Measurements from ENCODE around the gene CSNK1A1. TPM values are rescaled to one million over a fixed set of nuclear protein-coding genes. Genes with fewer than 3 reads are reported as not detected.

The CSNK1A1 gene
- polyA plus RNA-seq, 1 donor from 2014 or later: 217 TPM

GRCh38 chr5:149580808-149581191 is 29.6 kb upstream of the CSNK1A1 start:
- H3K4me2 ChIP-seq (ENCODE audit: low read length): no peak overlapping the region
- no peak overlapping the region for H3K27ac ChIP-seq (ENCODE audit: low read length)
- H3F3A ChIP-seq (ENCODE audit: insufficient read depth, low read length, poor library complexity, severe bottlenecking): no peaks in the 10 kb centered on the region
- no peaks in the 10 kb centered on the region for H3K36me3 ChIP-seq (ENCODE audit: insufficient read depth, low read length)
- H4K20me1 ChIP-seq (ENCODE audit: insufficient read depth): no peaks in the 10 kb centered on the region
- no peak overlapping the region for H2AFZ ChIP-seq (ENCODE audit: low read depth, low read length)
- H3K9me3 ChIP-seq (ENCODE audit: low read length): no peaks in the 10 kb centered on the region
- H3K79me2 ChIP-seq (replicated peaks; ENCODE audit: insufficient read depth, low read length): no peaks in the 10 kb centered on the region
- H3K4me3 ChIP-seq (ENCODE audit: low read length): peak overlapping the region; percentile 57
- H3K27me3 ChIP-seq (ENCODE audit: insufficient read depth, low read depth, low read length): peaks cover 21% of the 10 kb centered on the region
- H3K9me2 ChIP-seq (ENCODE audit: insufficient read depth, low read length): no peaks in the 10 kb centered on the region
- H3K9ac ChIP-seq (ENCODE audit: low read length): peak overlapping the region; percentile 36
- TF ChIP-seq TAF1 (IDR thresholded peaks at IDR 0.05; ENCODE audit: low read depth) (no peak), MXI1 (conservative IDR thresholded peaks at IDR 0.05; ENCODE audit: poor library complexity, severe bottlenecking) (no peak), POLR2AphosphoS5 (IDR thresholded peaks at IDR 0.05) (no peak)
- TF ChIP-seq, protein P1, sequence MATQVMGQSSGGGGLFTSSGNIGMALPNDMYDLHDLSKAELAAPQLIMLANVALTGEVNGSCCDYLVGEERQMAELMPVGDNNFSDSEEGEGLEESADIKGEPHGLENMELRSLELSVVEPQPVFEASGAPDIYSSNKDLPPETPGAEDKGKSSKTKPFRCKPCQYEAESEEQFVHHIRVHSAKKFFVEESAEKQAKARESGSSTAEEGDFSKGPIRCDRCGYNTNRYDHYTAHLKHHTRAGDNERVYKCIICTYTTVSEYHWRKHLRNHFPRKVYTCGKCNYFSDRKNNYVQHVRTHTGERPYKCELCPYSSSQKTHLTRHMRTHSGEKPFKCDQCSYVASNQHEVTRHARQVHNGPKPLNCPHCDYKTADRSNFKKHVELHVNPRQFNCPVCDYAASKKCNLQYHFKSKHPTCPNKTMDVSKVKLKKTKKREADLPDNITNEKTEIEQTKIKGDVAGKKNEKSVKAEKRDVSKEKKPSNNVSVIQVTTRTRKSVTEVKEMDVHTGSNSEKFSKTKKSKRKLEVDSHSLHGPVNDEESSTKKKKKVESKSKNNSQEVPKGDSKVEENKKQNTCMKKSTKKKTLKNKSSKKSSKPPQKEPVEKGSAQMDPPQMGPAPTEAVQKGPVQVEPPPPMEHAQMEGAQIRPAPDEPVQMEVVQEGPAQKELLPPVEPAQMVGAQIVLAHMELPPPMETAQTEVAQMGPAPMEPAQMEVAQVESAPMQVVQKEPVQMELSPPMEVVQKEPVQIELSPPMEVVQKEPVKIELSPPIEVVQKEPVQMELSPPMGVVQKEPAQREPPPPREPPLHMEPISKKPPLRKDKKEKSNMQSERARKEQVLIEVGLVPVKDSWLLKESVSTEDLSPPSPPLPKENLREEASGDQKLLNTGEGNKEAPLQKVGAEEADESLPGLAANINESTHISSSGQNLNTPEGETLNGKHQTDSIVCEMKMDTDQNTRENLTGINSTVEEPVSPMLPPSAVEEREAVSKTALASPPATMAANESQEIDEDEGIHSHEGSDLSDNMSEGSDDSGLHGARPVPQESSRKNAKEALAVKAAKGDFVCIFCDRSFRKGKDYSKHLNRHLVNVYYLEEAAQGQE (IDR thresholded peaks at IDR 0.05; ENCODE audit: borderline replicate concordance): no peak

DNA sequence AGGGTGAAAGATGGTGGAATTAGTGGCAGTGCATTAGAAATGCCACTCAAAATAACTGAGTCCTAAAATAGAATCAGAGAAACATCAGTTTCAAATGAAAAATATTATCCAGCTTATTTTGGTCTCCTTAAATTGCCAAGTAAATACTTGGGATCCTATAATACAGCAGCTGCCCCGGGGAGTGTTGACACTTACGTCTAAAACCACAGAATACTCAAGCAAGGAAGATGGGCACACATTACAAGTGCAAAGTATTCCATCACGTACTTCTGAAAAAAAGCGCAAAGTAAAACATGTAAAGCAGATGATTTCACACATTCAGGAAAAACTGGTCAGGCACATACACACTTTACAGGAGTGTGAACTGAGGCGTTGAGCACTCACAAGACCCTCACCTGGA is 27.7 kb upstream of the CSNK1A1 start:
- TF ChIP-seq POLR2AphosphoS5 (IDR thresholded peaks at IDR 0.05) (no peak), EZH2 (IDR thresholded peaks at IDR 0.05; ENCODE audit: borderline replicate concordance, insufficient read depth, low read length, poor library complexity, severe bottlenecking) (no peak), RAD21 (conservative IDR thresholded peaks at IDR 0.05) (no peak), SMC3 (conservative IDR thresholded peaks at IDR 0.05; ENCODE audit: poor library complexity) (no peak), CTCF (IDR thresholded peaks at IDR 0.05; ENCODE audit: poor library complexity, severe bottlenecking) (no peak)
- Histone ChIP-seq H3K27ac (ENCODE audit: low read length) (no peak overlapping the region), H3K9me2 (ENCODE audit: insufficient read depth, low read length) (no peaks in the 10 kb centered on the region), H3K36me3 (ENCODE audit: insufficient read depth, low read length) (no peaks in the 10 kb centered on the region), H3K4me2 (ENCODE audit: low read length) (no peak overlapping the region), H3K27me3 (ENCODE audit: insufficient read depth, low read depth, low read length) (peaks cover 21% of the 10 kb centered on the region), H2AFZ (ENCODE audit: low read depth, low read length) (no peak overlapping the region), H3K9me3 (ENCODE audit: low read length) (no peaks in the 10 kb centered on the region), H3F3A (ENCODE audit: insufficient read depth, low read length, poor library complexity, severe bottlenecking) (no peaks in the 10 kb centered on the region), H3K9ac (ENCODE audit: low read length) (no peak overlapping the region), H3K79me2 (replicated peaks; ENCODE audit: insufficient read depth, low read length) (no peaks in the 10 kb centered on the region), H4K20me1 (ENCODE audit: insufficient read depth) (no peaks in the 10 kb centered on the region), H3K4me3 (ENCODE audit: low read length) (no peak overlapping the region)

DNA sequence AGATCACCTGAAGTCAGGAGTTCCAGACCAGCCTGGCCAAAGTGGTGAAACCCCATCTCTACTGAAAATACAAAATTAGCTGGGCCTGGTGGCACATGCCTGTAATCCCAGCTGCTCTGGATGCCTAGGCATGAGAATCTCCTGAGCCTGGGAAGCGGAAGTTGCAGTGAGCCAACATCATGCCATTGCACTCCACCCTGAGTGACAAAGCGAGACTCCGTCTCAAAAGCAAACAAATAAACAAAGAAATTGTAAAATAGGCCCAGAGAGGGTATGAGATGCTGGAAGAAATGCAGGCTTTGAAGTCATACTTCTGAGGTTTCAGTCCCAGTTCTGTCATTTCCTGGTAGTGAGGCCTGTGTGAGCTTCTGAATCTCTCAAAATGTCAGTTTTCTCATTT is 24.8 kb upstream of the CSNK1A1 start:
- Histone ChIP-seq H4K20me1 (ENCODE audit: insufficient read depth) (no peaks in the 10 kb centered on the region), H3K27me3 (ENCODE audit: insufficient read depth, low read depth, low read length) (peaks cover 9% of the 10 kb centered on the region), H3F3A (ENCODE audit: insufficient read depth, low read length, poor library complexity, severe bottlenecking) (no peaks in the 10 kb centered on the region), H3K9me3 (ENCODE audit: low read length) (no peaks in the 10 kb centered on the region), H3K27ac (ENCODE audit: low read length) (no peak overlapping the region), H3K36me3 (ENCODE audit: insufficient read depth, low read length) (no peaks in the 10 kb centered on the region), H3K4me3 (ENCODE audit: low read length) (no peak overlapping the region), H2AFZ (ENCODE audit: low read depth, low read length) (no peak overlapping the region), H3K9me2 (ENCODE audit: insufficient read depth, low read length) (no peaks in the 10 kb centered on the region), H3K9ac (ENCODE audit: low read length) (no peak overlapping the region), H3K79me2 (replicated peaks; ENCODE audit: insufficient read depth, low read length) (no peaks in the 10 kb centered on the region), H3K4me2 (ENCODE audit: low read length) (no peak overlapping the region)
- TF ChIP-seq, protein P1 (IDR thresholded peaks at IDR 0.05; ENCODE audit: borderline replicate concordance): no peak
- TF ChIP-seq EZH2 (IDR thresholded peaks at IDR 0.05; ENCODE audit: borderline replicate concordance, insufficient read depth, low read length, poor library complexity, severe bottlenecking) (no peak), SMC3 (conservative IDR thresholded peaks at IDR 0.05; ENCODE audit: poor library complexity) (no peak), POLR2AphosphoS5 (IDR thresholded peaks at IDR 0.05) (no peak), CTCF (IDR thresholded peaks at IDR 0.05; ENCODE audit: poor library complexity, severe bottlenecking) (no peak), RAD21 (conservative IDR thresholded peaks at IDR 0.05) (no peak), TAF1 (IDR thresholded peaks at IDR 0.05; ENCODE audit: low read depth) (no peak), MXI1 (conservative IDR thresholded peaks at IDR 0.05; ENCODE audit: poor library complexity, severe bottlenecking) (no peak), EP300 (conservative IDR thresholded peaks at IDR 0.05; ENCODE audit: poor library complexity, severe bottlenecking) (no peak)
